Superior temporal gyrus (tissue), 1 donor: ENCODE data around the gene NCOR1.
"Not testable (repeated sequence)": the region's sequence is repeated elsewhere in the genome, so short reads cannot be mapped to it uniquely, and the experiment has no call there.

Experiments used
- DNase-seq: peaks from one replicate; pipeline ENCODE4 v3.0.0-alpha.2; 2016; ENCODE audit errors: extremely low spot score

Gene NCOR1

DNA sequence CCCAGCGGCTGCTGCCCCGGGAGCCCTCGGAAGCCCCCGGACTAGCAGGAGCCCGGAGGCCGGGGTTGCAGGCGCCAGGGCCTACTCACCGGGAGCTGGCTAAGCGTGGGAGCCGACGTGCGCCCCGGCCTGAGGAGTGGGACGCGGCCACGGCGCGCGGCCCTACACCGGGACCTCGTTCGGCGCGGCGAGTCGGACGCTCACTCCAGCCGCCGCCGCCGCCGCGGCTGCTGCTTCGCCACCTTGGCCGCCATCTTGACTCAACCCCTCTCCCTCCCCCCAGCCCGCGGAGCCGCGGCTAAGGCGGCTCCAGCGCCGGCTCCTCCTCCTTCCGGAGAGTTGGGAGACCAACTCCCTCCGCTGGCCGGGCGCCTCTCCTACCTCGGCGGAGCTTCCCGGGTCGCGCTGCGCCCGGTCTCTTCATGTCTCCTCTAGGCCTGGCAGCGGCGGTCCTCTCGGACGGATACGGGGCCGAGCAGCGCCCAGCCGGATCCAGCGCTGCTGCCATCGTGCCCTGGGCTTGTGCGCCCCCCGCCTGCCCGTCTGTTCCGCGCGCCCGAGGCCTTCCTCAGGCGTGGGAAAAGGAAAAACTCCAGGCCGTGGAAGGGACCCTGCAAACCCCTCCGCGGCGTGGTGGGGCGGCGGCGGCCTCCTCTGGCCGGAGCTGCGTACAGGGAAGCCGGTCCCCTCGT lies at the start of gene NCOR1:
NCOR1 (minus strand) TSS at position 262 of the 692 bp plus-strand sequence. CDS start 20,965 bp downstream, outside the sequence.
- peak; percentile 88 for DNase-seq

GRCh38 chr17:16262201-16262600 lies 46.9 kb upstream of the NCOR1 start:
- no peak for DNase-seq

DNA sequence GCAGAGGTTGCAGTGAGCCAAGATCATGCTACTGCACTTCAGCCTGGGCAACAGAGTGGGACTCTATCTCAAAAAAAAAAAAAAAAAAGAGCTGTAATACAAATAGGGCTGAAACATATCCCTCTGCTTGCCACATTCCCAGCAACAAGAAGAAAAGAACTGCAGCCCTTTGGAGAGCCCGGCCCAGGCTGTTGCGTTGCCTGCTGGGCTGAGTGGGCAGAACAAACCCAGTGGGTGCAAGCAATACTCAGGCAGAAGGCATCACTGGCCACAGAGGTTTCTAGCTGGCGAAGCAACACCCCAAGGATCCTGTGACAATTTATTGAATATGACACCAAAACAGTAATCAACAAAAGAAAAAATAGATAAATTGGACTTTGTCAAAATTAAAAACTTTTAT lies 45.7 kb upstream of the NCOR1 start:
- no peak for DNase-seq

- no peak for DNase-seq
Measured at GRCh38 chr17:16259926-16260325, 44.6 kb upstream of the NCOR1 start.

GRCh38 chr17:16258901-16259300 lies 43.6 kb upstream of the NCOR1 start:
- no peak for DNase-seq

DNA sequence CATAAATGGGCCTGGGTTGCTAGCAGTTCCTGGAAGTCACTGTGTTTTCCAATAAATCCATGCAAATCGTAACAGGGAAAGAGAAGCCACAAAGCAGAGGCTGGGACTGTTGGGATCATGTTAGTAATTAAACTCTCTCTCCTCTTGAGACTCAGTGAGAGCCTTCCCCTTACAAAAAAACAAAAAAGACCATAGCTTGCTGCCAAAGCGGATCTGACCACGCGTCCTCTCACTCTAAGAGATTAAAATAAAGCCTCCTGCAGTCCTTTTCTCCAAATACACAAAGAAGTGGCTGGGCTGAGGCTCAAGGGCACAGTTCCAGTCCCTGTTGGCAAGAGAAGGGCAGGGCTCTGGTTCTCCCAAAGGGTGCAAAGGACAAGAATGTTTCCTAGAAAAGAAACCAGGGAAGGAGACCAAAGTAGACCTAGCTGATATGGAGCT lies 40.2 kb upstream of the NCOR1 start:
- DNase-seq, result peak; percentile 63

GRCh38 chr17:16254773-16255400 lies 39.6 kb upstream of the NCOR1 start:
- DNase-seq, result no peak

- DNase-seq, result no peak
Measured at GRCh38 chr17:16251556-16251955, 36.2 kb upstream of the NCOR1 start.

- DNase-seq, result no peak
Measured at GRCh38 chr17:16251043-16251442, 35.7 kb upstream of the NCOR1 start.

DNA sequence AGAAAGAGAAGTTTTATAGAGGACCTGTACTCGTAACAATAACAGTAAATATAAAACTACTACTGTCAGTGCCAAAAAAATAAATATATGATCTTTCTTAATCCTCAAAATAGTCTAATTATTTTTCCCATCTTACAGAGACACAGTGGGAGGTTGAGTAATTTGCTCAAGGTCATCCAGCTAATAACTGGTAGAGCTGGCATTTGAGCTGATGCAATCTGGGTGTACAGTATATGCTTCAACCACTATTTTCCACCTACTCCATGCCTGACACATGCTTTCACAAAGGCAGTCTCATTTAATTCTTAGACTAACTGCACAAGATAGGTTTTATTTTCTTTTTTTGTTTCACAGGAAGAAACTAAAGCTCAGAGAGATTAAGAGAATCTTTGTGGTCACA lies 35.3 kb upstream of the NCOR1 start:
- DNase-seq, result no peak

DNA sequence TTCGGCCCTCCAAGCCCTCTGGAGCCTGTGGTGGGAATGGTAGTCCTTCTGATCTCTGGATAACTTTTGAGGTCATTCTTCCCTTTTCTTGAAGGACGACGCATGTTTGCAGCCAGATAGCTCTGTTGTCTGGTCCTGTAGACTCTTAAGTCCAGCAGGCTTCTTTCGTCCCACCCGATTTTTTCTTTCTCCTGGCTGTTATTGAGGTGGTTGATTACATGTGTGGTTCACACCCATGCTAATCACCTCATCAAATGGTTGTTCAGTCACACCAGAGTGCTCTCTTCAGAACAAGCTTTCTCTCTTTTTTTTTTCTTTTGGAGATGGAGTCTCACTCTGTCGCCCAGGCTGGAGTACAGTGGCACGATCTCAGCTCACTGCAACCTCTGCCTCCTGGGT lies 32.3 kb upstream of the NCOR1 start:
- no peak for DNase-seq

GRCh38 chr17:16243801-16244567 lies 28.6 kb upstream of the NCOR1 start:
- DNase-seq, result no peak

DNA sequence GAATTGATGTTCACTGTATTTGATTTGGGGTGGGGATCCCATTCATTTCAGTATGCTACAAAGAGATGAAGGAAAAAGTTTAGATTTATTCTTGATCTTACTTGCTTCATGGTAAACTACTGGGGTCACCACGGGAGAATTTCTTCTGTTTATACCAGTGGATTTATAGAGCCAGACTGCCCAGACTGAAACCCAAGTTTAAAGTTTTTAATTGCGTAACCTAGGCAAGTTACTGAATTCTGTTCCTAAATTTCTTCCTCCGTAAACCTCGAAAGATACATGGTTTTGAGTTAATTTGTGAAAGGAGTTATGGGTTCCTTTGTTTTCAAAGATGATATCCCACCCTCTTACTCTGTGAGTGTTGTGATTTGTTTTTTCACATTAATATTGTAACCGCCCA lies 28.1 kb upstream of the NCOR1 start:
- DNase-seq, result no peak

DNA sequence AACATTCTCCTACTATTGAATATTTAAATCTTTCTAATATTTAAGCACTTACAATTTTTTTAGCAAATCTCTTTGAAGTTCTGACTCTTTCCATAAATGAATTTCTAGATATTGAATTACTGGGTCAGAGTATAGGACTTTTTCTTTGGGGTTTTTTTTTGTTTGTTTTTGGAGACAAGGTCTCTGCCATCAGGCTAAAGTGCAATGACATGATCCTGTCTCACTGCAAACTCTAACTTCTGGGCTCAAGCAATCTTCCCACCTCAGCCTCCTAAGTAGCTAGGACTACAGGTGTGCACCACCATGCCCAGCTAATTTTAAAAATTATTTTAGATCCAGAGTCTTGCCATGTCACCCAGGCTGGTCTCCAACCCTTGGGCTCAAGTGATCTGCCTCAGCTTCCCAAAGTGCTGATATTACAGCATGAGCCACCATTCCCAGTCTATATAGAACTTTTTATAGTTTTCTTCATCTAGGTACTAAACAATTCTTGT lies 26.6 kb upstream of the NCOR1 start:
- DNase-seq, result no peak

DNA sequence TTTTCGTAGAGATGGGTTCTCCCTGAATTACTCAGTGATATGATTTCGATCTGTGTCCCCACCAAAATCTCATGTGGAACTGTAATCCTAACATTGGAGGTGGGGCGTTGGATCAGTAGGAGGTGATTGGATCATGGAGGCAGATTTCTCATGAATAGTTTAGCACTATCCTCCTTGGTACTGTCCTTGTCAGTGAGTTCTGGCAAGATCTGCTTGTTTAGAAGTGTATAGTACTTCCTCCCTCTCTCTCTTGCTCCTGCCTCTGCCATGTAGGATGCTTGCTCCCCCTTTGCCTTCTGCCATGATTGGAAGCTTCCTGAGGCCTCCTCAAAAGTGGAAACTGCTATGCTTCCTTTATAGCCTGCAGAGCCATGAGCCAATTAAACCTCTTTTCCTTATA lies 24.6 kb upstream of the NCOR1 start:
- DNase-seq, result no peak

GRCh38 chr17:16232391-16232790 lies 17.1 kb upstream of the NCOR1 start:
- no peak for DNase-seq

DNA sequence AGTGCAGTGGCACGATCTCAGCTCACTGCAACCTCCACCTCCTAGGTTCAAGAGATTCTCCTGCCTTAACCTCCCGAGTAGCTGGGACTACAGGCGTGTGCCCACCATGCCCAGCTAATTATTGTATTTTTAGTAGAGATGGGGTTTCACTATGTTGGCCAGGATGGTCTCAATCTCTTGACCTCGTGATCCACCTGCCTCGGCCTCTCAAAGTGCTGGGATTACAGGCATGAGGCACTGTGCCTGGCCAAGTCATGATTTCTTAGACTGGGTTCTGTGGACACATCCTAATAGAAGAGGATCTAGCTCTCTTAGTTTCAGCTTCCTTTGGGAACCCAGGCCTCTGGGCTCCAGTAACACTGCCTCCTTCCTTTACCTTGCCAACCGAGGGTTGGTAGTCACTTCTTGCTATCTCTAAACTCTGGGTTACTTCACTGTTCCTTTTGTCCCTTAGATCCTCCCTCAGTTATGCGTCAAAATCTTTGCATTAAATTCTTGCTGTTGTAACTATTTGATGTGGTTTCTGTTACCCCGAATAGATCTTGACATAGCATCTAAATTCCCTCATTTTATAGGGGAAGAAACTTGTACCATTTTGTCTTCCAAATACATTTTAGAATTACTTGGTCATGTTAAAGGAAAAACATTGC lies 14.7 kb upstream of the NCOR1 start:
- DNase-seq, result not testable (repeated sequence)

- DNase-seq, result no peak
Measured at GRCh38 chr17:16222406-16222805, 7.1 kb upstream of the NCOR1 start.

DNA sequence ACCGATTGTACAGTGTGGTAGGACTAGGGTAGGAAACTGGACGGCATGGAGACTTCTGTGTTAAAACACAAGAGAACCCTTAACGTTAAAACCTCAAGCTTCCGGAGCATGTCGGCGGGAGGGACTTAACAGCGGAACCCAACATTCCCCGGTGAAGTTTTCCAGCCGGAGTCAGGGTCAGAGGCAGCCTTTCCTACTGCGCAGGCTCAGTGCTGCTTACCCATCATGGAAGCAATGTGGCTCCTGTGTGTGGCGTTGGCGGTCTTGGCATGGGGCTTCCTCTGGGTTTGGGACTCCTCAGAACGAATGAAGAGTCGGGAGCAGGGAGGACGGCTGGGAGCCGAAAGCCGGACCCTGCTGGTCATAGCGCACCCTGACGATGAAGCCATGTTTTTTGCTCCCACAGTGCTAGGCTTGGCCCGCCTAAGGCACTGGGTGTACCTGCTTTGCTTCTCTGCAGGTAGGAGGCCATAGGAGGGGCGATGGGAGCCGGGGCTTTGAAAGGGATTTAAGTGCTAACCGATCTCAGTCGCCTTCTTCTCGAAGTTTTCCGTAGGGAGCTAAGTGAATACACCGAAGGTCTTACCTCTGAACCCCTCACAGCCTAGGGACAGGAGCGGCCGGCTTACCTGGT lies 1.8 kb upstream of the NCOR1 start, which contains the start of gene PIGL:
PIGL (plus strand) TSS at position 209 of the 634 bp plus-strand sequence; CDS start at position 226, 17 bp downstream.
- DNase-seq, result peak; percentile 97

GRCh38 chr17:16216341-16217001 lies 1.1 kb upstream of the NCOR1 start:
- DNase-seq, result not testable (repeated sequence)

- no peak for DNase-seq
Measured at GRCh38 chr17:16215965-16216316, 607 bp upstream of the NCOR1 start.
